Activated T-helper 1 cell treated with Interleukin-2 at 50 U/mL for 16 hours (primary cell): ENCODE measurements around the gene AZU1.
A peak's percentile ranks its signal among the peaks of the same experiment; 100 is the strongest.

ENCODE experiments used
- DNase-seq: peaks from one replicate; pipeline ENCODE4 v3.0.0-alpha.2; 2020; ENCODE audit warnings: low read depth

AZU1 gene

GRCh38 chr19:855566-856120 lies 28.0 kb downstream of the AZU1 start:
- no peak for DNase-seq

- no peak for DNase-seq
Observed at GRCh38 chr19:858284-858683, 30.6 kb downstream of the AZU1 start.

- DNase-seq, result no peak
Observed at GRCh38 chr19:858868-859843, 31.5 kb downstream of the AZU1 start, which contains the start of gene CFD. Gene CFD, plus strand, starts transcription at chr19:859664. Its CDS starts 26 bp downstream, at chr19:859690.

GRCh38 chr19:861141-861755 lies 33.6 kb downstream of the AZU1 start:
- DNase-seq, result no peak

- DNase-seq, result peak; percentile 51
Observed at GRCh38 chr19:861756-862580, 34.3 kb downstream of the AZU1 start.

GRCh38 chr19:862581-863314 lies 35.1 kb downstream of the AZU1 start:
- DNase-seq, result peak; percentile 67

GRCh38 chr19:863315-863620 lies 35.6 kb downstream of the AZU1 start:
- no peak for DNase-seq

GRCh38 chr19:866769-867300 lies 39.2 kb downstream of the AZU1 start:
- DNase-seq, result no peak

GRCh38 chr19:867301-867793 lies 39.7 kb downstream of the AZU1 start:
- DNase-seq, result no peak

- DNase-seq, result no peak
Observed at GRCh38 chr19:867855-868457, 40.3 kb downstream of the AZU1 start.

- DNase-seq, result no peak
Observed at GRCh38 chr19:868458-869244, 41.0 kb downstream of the AZU1 start.

GRCh38 chr19:869245-870177 lies 41.9 kb downstream of the AZU1 start:
- DNase-seq, result no peak

- DNase-seq, result no peak
Observed at GRCh38 chr19:870314-870713, 42.7 kb downstream of the AZU1 start.

- no peak for DNase-seq
Observed at GRCh38 chr19:870963-871401, 43.3 kb downstream of the AZU1 start.

GRCh38 chr19:871446-872265 lies 44.0 kb downstream of the AZU1 start:
- no peak for DNase-seq

- peak; percentile 74 for DNase-seq
Observed at GRCh38 chr19:872266-872951, 44.8 kb downstream of the AZU1 start.

- peak; percentile 71 for DNase-seq
Observed at GRCh38 chr19:873084-873483, 45.4 kb downstream of the AZU1 start.
